Skeletal muscle cell (primary cell): ENCODE results near the gene TFG.

Experiments
- DNase-seq: peaks from one replicate; pipeline ENCODE4 v3.0.0-alpha.2; 2010; ENCODE audit warnings: low read depth
- H3K4me3 ChIP-seq: 2 replicates; pipeline ENCODE4 v1.5.1; 2011; ENCODE audit warnings: low read depth, mild to moderate bottlenecking, control low read depth, low read length, moderate library complexity

Gene TFG

DNA sequence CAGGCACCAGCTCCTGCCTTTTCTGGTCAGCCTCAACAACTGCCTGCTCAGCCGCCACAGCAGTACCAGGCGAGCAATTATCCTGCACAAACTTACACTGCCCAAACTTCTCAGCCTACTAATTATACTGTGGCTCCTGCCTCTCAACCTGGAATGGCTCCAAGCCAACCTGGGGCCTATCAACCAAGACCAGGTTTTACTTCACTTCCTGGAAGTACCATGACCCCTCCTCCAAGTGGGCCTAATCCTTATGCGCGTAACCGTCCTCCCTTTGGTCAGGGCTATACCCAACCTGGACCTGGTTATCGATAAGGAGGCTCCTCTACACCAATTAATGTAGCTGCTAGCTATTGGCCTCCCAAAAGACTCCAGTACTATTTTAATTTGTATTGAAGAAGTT, 38.9 kb downstream of the TFG start:
- H3K4me3 ChIP-seq: no peak overlapping the region
- DNase-seq: no peak

- no peak for DNase-seq
- H3K4me3 ChIP-seq: no peak overlapping the region
Observed at GRCh38 chr3:100748967-100749366, 39.7 kb downstream of the TFG start.

- no peak overlapping the region for H3K4me3 ChIP-seq
- DNase-seq: no peak
Observed at GRCh38 chr3:100753846-100754245, 44.6 kb downstream of the TFG start.

DNA sequence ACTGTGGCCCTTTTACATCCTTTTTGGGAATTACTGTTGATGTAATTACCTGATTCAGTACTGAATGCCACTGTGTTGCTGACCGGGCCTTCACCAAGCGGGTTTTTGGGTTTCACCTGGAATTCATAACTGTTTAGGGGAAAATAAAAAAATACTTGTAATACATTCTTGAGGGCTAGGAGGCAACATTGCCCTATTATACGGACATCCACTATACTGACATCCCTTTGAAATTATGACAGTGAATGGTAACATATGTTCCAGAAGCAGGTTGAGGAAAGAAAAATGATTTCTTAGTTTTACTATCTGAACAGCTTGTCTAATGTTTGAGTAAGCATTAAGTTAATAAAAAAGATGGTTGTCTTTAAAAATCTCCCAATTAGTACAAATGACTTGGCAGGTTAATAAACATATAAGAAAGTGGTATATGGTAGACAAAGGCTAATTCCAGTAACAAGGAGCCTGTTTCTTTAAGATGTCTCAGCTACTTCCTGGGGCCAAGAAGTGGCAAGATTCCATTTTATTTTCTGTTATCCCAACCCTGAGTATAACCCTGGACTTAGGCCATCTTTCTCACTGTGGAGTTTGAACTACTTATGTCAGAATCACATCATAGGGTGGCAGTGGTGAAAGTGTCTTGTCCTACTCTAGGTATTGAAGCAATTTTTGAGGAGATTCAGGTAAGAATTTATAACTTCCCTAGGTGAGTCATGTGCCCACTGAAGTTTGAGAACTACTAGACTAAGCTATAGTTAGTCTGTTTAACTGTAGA, 45.5 kb downstream of the TFG start:
- no peak for DNase-seq
- H3K4me3 ChIP-seq: no peak overlapping the region

GRCh38 chr3:100756441-100756840, 47.1 kb downstream of the TFG start:
- no peak overlapping the region for H3K4me3 ChIP-seq
- no peak for DNase-seq

DNA sequence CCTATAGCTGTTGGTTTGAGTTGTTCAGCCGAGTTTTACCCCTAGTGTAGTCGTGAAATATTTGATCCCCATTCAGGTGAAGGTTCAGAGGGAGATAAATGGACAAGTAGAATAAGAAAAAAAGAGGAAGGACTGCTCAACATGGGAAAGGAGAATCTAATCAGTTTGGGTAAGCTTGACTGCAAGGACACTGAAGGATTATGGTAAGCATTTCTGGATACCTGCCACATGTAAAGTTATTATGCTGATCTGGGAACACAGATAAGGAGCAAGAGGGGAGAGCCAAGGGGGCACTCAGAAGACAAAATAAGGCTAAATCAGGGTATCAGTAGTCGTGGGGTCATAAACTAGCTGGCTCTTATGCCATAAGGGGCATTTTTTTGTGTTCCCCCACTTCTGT, 49.9 kb downstream of the TFG start:
- no peak for DNase-seq
- no peak overlapping the region for H3K4me3 ChIP-seq

GRCh38 chr3:100759950-100760349, 50.7 kb downstream of the TFG start:
- DNase-seq: no peak
- no peak overlapping the region for H3K4me3 ChIP-seq

DNA sequence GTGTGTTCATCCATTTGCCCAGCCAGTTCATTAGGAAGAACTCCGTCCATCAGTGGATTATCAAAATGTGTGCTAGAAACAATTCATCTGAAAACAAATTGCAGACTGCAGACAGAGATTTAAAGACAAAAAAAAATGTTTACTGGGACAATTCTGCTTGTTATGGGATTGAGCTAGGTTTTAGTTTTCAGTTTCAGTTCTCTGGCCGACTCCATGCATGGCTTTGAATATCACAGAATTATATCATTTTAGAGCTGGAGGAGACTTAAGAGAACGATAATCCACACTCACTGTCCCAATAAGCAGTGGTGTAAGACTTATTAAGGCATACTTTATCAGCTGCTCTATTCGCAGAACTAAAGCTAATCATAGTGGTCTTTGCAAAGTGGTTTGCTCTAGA, 51.1 kb downstream of the TFG start:
- no peak for DNase-seq
- no peak overlapping the region for H3K4me3 ChIP-seq

GRCh38 chr3:100761211-100761942, 52.1 kb downstream of the TFG start:
- no peak overlapping the region for H3K4me3 ChIP-seq
- DNase-seq: no peak

- no peak overlapping the region for H3K4me3 ChIP-seq
- no peak for DNase-seq
Observed at GRCh38 chr3:100761951-100762350, 52.7 kb downstream of the TFG start.

DNA sequence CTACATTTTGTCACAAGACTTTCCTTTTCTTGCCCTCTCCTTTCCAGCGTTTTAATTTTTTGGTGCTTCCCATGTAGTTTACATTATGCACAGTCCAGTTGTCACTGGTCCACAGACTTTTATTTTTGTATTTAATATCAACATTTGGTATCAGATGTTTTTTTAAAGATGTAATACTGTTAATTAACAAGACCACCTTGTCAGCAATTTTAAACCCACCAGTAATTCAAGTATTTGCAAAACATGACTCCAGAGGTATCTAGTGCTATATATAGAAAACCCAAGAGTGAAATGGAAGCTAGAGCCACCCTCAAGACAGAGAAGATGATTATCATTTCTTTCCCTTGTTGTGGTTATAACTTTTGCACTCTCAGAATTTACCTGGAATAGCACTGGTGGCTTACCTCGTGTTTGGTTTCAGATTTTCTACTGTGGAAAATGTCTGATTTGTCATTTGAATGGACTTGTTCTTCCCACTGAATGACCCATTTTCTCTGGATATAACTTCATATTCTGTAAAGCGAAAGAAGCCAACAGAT, 56.2 kb downstream of the TFG start:
- no peak for DNase-seq
- no peak overlapping the region for H3K4me3 ChIP-seq

DNA sequence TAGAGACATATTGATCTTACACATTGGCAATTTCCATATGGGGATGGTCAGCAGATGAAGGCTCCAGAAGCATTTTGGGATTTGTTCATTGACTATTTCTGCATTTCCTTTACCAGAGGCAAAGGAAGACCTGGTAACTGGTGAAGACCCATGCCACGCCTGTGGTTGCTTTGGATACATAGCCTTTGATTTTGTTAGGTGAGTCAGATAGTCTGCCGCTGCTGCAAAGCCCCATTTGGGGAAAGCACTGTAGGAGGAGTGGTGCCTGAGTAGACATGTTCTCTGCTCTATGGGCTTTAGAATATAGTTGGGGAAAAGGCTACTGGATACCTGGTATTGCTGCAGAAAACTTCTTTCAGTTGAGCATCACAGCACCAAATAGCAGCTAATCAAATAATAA, 56.8 kb downstream of the TFG start:
- no peak for DNase-seq
- no peak overlapping the region for H3K4me3 ChIP-seq

DNA sequence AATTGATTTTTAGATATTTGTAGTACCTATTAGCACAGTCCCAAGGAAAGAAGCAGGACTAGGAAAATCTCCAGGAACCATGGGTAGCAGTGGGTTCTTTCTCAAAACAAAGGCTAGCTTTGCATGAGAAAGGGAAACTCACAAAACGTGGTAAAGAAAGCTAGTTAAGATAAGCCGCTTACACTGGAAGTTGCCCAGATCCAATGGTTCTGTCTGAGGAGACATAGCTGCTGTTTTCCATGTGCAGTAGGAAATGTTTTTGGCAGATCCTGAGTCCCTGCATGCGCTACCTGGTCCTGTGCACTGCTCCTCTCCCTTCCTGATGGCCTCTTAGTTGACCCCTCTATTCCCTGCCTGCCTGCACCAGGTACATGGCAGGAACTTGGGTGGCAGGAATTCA, 60.4 kb downstream of the TFG start:
- DNase-seq: no peak
- no peak overlapping the region for H3K4me3 ChIP-seq

DNA sequence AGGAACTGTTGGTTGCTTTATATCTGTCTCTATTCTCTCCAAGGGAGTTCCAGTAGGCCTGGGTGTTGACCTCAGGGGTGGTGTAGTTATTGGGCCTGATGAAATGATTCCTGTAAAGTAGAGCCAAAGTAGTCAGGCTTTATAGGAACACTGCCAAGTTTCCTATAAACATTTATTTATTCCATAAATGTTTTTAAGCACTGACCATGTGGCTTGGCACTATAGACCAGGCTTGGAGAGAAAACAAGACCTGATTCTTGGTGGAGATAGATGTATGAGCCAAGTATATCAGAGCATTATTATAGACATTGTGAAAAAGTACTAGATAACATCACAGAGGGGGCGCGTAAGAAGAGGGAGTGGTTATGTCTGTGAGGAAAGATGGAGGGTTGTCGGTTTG, 65.9 kb downstream of the TFG start:
- DNase-seq: no peak
- no peak overlapping the region for H3K4me3 ChIP-seq

GRCh38 chr3:100775669-100776068, 66.4 kb downstream of the TFG start:
- DNase-seq: no peak
- H3K4me3 ChIP-seq: no peak overlapping the region

DNA sequence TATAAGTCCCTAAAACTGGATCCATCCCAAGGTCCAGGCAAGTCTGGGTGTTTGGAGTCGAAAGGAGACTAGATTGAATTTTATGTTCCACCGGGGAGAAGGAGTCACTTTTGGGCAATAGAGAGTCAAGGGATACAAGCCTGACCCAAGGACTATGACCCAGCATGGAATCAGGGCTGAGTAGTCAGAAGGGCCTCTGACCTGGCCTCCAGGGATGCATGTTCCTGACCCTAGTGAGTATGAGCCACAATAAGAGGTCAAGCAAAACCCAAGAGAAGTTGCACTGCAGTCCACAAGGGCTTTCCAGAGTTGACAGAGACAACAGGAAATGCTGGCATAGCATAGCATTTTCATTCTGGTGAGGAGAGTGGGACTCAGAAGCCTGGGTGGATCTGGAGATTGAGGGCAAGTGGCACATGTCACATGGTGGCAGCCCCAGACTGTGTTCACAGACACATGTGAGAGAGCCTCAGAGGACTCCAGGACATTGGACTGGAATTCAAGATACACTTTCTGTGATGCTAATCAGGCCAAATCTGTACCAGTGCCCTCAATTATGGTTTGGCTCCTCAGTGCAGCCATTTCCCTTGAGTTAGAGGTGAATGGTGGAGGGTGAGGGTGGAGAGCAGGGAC, 66.9 kb downstream of the TFG start:
- DNase-seq: no peak
- no peak overlapping the region for H3K4me3 ChIP-seq

GRCh38 chr3:100776746-100777145, 67.5 kb downstream of the TFG start:
- DNase-seq: no peak
- no peak overlapping the region for H3K4me3 ChIP-seq

GRCh38 chr3:100777271-100777670, 68.0 kb downstream of the TFG start:
- no peak for DNase-seq

GRCh38 chr3:100779480-100779879, 70.2 kb downstream of the TFG start:
- no peak for DNase-seq
- no peak overlapping the region for H3K4me3 ChIP-seq

More at GRCh38 chr3:100777271-100777670, 68.0 kb downstream of the TFG start:
- H3K4me3 ChIP-seq: no peak overlapping the region

DNA sequence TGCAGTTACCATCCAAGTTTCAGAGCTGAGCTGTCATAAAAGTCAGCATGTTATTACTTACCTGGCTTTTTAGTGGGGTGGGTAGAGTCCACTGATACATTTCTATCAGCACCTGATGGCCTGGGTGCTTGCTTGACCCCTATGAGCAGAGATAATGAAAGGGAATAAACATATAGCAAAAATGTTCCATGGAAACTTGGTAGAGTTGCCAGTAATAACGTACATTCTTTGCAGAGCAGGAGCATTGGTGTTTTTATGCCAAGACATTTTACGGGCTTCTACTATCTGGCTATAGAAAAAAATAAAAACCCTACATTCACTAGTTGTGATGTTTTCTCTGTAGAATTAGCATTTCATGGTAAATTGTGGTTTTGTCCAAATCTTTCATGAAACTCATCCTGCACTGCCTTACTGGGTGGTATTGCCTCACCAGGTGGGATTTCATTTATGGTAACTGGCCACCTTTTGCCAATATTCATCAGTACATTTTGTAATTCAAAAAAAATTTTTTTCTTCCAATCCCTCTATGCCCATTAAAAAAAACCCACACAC, 70.9 kb downstream of the TFG start:
- H3K4me3 ChIP-seq: no peak overlapping the region
- DNase-seq: no peak
